Ovary (tissue), 9 donors: ENCODE measurements around the gene SPG7. TPM values are rescaled to one million over a fixed set of nuclear protein-coding genes. Genes with fewer than 3 reads are reported as not detected.

Source experiments
- DNase-seq, 5 donors: peaks; one replicate each; pipeline ENCODE4 v3.0.0-alpha.2; 2019 to 2020
- H3K27ac ChIP-seq, 2 donors: fragments of 200-600 bp; one replicate each; pipeline versions ENCODE4 v1.5.1 to v1.8.0; 2019 to 2022
- H3K27me3 ChIP-seq: fragments of 200-600 bp; one replicate; pipeline ENCODE4 v1.8.0; 2022
- H3K36me3 ChIP-seq: fragments of 200-600 bp; sonication (generic); one replicate; pipeline ENCODE4 v1.5.1; 2019
- H3K4me1 ChIP-seq: one replicate; pipeline ENCODE4 v1.8.1; 2013; ENCODE audit warnings: mild to moderate bottlenecking, moderate library complexity; ENCODE audit not compliant: insufficient read depth
- H3K4me3 ChIP-seq: fragments of 200-600 bp; sonication (generic); one replicate; pipeline ENCODE4 v1.5.1; 2017
- H3K9me3 ChIP-seq, 2 donors: fragments of 200-600 bp in 1 of 2; sonication (generic) in 1 of 2; one replicate each; pipeline versions ENCODE4 v1.5.1 to v1.8.1; 2013 to 2019; ENCODE audit warnings: mild to moderate bottlenecking in 1 of 2, moderate library complexity in 1 of 2
- EP300 ChIP-seq: sonication (generic); formaldehyde crosslinking; IDR thresholded peaks from one replicate; pipeline ENCODE4 v1.6.1; 2017; ENCODE audit warnings: antibody characterized with exemption
- POLR2A ChIP-seq: fragments of 450-650 bp; IDR thresholded peaks from one replicate; pipeline ENCODE4 v1.6.1; 2017; ENCODE audit warnings: antibody characterized with exemption, mild to moderate bottlenecking, moderate library complexity
- WGBS, 3 donors: extraction: QIAGEN DNeasy Blood & Tissue Kit in 1 of 3; methylation state at CpG; one replicate each; pipeline versions ENCODE4 v1.1.5 to v1.1.7; 2013 to 2017; 5-methylcytosine and 5-hydroxymethylcytosine counted together
- intact Hi-C, 4 donors: fragments of 100-400 bp; cut with DNase I; formaldehyde crosslinking; loops; one replicate each; pipeline versions ENCODE4 v1.11.0 to v1.15.1; 2022 to 2023
- polyA plus RNA-seq, 2 donors: library from polyadenylated mRNA; stranded (reverse); fragments of 200-250 nt in 1 of 2; fragments of 350-450 nt in 1 of 2; fragmentation: Illumina TruSeq in 1 of 2; extraction: RNeasy Lipid Tissue Mini Kit (QIAGEN cat#74804) in 1 of 2; gene quantifications; one replicate each; pipeline ENCODE4 v1.2.3, GENCODE V29; 2013 to 2014
- total RNA-seq, 7 donors: library from RNA; depleted of rRNA in 2 of 7; stranded (reverse); fragments of >200 nt in 2 of 7; fragmentation: NEBNext Ultra II Directional in 3 of 7; extraction: Animal tissue kit (Norgen Biotek cat#: 25700) in 3 of 7; gene quantifications; one replicate each; pipeline versions ENCODE4 v1.1.0 to v1.2.4, GENCODE V29; 2016 to 2023
- TF ChIP-seq, protein P1 (sequence below), 3 donors: fragments of 450-650 bp in 2 of 3; fragments of 200-600 bp in 1 of 3; IDR thresholded peaks; one replicate each; pipeline versions ENCODE4 v1.5.1 to v1.8.0; 2016 to 2022; ENCODE audit warnings: antibody characterized with exemption in 3 of 3, mild to moderate bottlenecking in 1 of 3
- donor health status: DM: no; HTN: no; CAD: no; lungs with moderate emphysema.
- donor health status: DM: no; HTN: no; CAD: no.
- donor health status: Bipolar disorder and iron deficiency.
- donor health status: DM: yes; HTN: yes; CAD: no.
- donor health status: DM: no; HTN: no; CAD: no.
- donor health status: DM: yes; HTN: yes; CAD: no.

SPG7 gene
- total and polyA plus RNA-seq, 9 donors: 48.9 to 145 (median 92.2) TPM

DNA sequence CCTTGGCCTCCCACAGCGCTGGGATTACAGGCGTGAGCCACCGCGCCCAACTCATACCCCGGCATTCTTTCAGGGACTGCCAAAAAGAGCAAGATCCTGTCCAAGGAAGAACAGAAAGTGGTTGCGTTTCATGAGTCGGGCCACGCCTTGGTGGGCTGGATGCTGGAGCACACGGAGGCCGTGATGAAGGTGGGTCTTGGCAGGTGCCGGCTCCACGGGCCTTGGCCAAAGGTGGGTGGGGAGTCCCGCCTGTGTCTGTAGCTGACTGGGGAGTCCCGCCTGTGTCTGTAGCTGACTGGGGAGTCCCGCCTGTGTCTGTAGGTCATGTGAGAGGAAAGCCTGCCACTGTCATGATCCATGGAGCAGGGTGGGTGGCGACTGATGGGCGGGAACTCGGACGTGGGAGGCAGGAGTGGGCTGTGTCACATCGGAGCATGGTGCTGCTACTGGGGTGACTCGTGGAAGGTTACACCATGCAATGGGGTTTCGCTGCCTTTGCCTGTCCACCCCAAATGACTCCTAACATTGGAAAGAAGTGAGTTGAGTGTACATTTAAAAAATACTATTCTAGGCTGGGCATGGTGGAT lies 42.3 kb downstream of the SPG7 start:
- Histone ChIP-seq H3K4me1 (no peaks in the 10 kb centered on the region), H3K27ac (no peak overlapping the region), H3K27me3 (no peaks in the 10 kb centered on the region), H3K36me3 (no peaks in the 10 kb centered on the region), H3K9me3 (no peaks in the 10 kb centered on the region), H3K4me3 (no peak overlapping the region)
- DNase-seq: no peak
- intact Hi-C loops: loop anchor here in 1 of 4 donors (10.0 kb wide), 1 partner anchor 216 kb away; no protein-coding TSS in a partner anchor
- 89 to 91% (median 89%) methylated on average over 22 of the region's 22 CpGs for WGBS, 3 donors
- TF ChIP-seq, protein P1, sequence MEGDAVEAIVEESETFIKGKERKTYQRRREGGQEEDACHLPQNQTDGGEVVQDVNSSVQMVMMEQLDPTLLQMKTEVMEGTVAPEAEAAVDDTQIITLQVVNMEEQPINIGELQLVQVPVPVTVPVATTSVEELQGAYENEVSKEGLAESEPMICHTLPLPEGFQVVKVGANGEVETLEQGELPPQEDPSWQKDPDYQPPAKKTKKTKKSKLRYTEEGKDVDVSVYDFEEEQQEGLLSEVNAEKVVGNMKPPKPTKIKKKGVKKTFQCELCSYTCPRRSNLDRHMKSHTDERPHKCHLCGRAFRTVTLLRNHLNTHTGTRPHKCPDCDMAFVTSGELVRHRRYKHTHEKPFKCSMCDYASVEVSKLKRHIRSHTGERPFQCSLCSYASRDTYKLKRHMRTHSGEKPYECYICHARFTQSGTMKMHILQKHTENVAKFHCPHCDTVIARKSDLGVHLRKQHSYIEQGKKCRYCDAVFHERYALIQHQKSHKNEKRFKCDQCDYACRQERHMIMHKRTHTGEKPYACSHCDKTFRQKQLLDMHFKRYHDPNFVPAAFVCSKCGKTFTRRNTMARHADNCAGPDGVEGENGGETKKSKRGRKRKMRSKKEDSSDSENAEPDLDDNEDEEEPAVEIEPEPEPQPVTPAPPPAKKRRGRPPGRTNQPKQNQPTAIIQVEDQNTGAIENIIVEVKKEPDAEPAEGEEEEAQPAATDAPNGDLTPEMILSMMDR (IDR thresholded peaks at IDR 0.05): no peak
- no peak for TF ChIP-seq EP300
- no peak for TF ChIP-seq POLR2A

DNA sequence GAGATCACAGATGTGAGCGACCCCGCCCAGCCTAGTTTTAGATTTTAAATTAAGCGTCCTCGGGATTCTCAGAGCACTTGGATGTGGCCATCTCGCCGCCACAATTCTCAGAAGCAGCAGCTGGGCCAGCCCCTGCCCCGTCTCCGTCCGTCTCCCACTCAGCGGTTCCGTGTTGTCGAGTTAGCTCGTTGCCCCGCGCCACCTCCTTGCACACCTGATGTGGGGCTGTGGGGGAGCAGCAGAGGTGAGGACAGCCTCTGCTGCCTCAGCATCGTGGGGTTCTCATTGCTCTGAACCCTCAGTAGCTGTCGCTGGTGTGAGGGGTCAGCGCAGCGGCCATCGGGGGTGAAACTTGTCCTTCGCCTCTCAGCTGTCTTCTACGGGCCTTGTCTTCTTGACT lies 44.1 kb downstream of the SPG7 start:
- no peak overlapping the region for H3K27ac ChIP-seq
- no peak for TF ChIP-seq POLR2A
- TF ChIP-seq EP300: no peak
- TF ChIP-seq, protein P1 (IDR thresholded peaks at IDR 0.05): no peak
- WGBS, 3 donors: 90 to 91% (median 91%) methylated on average over 22 of the region's 22 CpGs
- no peaks in the 10 kb centered on the region for H3K4me1 ChIP-seq
- DNase-seq: no peak
- H3K9me3 ChIP-seq: no peaks in the 10 kb centered on the region
- intact Hi-C loops: loop anchor here in 1 of 4 donors (10.0 kb wide), 1 partner anchor 218 kb away; no protein-coding TSS in a partner anchor
- H3K4me3 ChIP-seq: no peak overlapping the region
- H3K27me3 ChIP-seq: no peaks in the 10 kb centered on the region
- no peaks in the 10 kb centered on the region for H3K36me3 ChIP-seq

DNA sequence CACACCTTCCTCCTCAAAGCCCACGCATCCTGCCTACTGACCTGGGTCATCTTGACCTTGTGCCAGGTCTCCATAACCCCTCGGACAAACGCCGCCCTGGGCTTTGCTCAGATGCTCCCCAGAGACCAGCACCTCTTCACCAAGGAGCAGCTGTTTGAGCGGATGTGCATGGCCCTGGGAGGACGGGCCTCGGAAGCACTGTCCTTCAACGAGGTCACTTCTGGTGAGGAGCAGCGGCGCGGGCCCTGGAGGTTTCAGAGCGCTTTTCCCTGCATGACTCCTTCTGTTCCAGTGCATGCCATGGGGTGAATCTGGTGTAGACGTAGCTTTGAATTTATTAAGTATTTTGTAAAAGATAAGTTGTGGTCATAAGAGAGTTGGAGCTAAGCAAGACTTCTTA lies 44.7 kb downstream of the SPG7 start:
- TF ChIP-seq EP300 (no peak), POLR2A (no peak)
- TF ChIP-seq, protein P1 (IDR thresholded peaks at IDR 0.05): no peak
- DNase-seq: no peak
- no peaks in the 10 kb centered on the region for H3K4me1 ChIP-seq
- H3K9me3 ChIP-seq: no peaks in the 10 kb centered on the region
- intact Hi-C loops: loop anchor here in 1 of 4 donors (10.0 kb wide), 1 partner anchor 218 kb away; no protein-coding TSS in a partner anchor
- H3K27ac ChIP-seq: no peak overlapping the region
- no peaks in the 10 kb centered on the region for H3K27me3 ChIP-seq
- WGBS, 3 donors: 73 to 85% (median 80%) methylated on average over 13 of the region's 13 CpGs
- H3K4me3 ChIP-seq: no peak overlapping the region
- H3K36me3 ChIP-seq: no peaks in the 10 kb centered on the region

DNA sequence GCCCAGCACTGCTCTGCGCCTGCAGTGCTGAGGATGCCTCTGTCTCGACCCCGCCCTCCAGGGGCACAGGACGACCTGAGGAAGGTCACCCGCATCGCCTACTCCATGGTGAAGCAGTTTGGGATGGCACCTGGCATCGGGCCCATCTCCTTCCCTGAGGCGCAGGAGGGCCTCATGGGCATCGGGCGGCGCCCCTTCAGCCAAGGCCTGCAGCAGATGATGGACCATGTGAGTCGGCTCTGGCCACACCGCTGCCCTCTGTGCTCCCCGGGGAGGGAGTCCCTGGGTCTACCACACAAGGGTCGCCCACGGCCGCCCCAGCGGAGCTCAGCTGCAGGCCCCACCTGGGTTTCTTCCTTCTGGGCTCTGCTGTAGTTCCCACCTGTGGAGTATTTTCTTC lies 45.5 kb downstream of the SPG7 start:
- TF ChIP-seq EP300 (no peak), POLR2A (no peak)
- TF ChIP-seq, protein P1 (IDR thresholded peaks at IDR 0.05): no peak
- intact Hi-C loops: loop anchor here in 1 of 4 donors (10.0 kb wide), 1 partner anchor 219 kb away; no protein-coding TSS in a partner anchor
- Histone ChIP-seq H3K9me3 (no peaks in the 10 kb centered on the region), H3K27me3 (no peaks in the 10 kb centered on the region), H3K36me3 (no peaks in the 10 kb centered on the region), H3K4me3 (no peak overlapping the region), H3K4me1 (no peaks in the 10 kb centered on the region), H3K27ac (no peak overlapping the region)
- 82 to 94% (median 85%) methylated on average over 11 to 18 of the region's 18 CpGs for WGBS, 3 donors
- no peak for DNase-seq
